Activated naive CD8-positive, alpha-beta T cell treated with anti-CD3 and anti-CD28 coated beads for 36 hours (primary cell): Measurements from ENCODE around the gene BRAF. TPM values are rescaled to one million over a fixed set of nuclear protein-coding genes. Genes with fewer than 3 reads are reported as not detected.
"Not testable (repeated sequence)": the region's sequence is repeated elsewhere in the genome, so short reads cannot be mapped to it uniquely, and the experiment has no call there.

Experiments
- DNase-seq: peaks from one replicate; pipeline ENCODE4 v3.0.0; 2021
- H3K27ac Mint-ChIP-seq: one replicate; pipeline ENCODE4 v1.8.0; 2022; ENCODE audit warnings: mild to moderate bottlenecking, moderate library complexity, mixed read lengths
- H3K27me3 Mint-ChIP-seq: one replicate; pipeline ENCODE4 v1.8.0; 2022; ENCODE audit warnings: mild to moderate bottlenecking, mixed read lengths
- H3K36me3 Mint-ChIP-seq: one replicate; pipeline ENCODE4 v1.8.0; 2021; ENCODE audit warnings: mild to moderate bottlenecking, mixed read lengths
- H3K4me1 Mint-ChIP-seq: one replicate; pipeline ENCODE4 v1.8.0; 2021; ENCODE audit warnings: mixed read lengths
- H3K4me3 Mint-ChIP-seq: one replicate; pipeline ENCODE4 v1.8.0; 2022; ENCODE audit warnings: mild to moderate bottlenecking, moderate library complexity, mixed read lengths
- H3K9me3 Mint-ChIP-seq: one replicate; pipeline ENCODE4 v1.8.0; 2022; ENCODE audit warnings: mixed read lengths
- total RNA-seq, 2 experiments: library from RNA; stranded (reverse); gene quantifications; one replicate each; pipeline ENCODE4 v1.2.3, GENCODE V29; 2021

Gene BRAF
- total RNA-seq, 2 experiments from 2014 or later = 26.6 to 27.0 TPM

GRCh38 chr7:140810385-140810784 is 114.3 kb downstream of the BRAF start:
- Mint-ChIP-seq H3K9me3 (no peaks in the 10 kb centered on the region), H3K4me3 (no peak overlapping the region), H3K27ac (no peak overlapping the region), H3K27me3 (no peaks in the 10 kb centered on the region), H3K4me1 (peaks cover 9% of the 10 kb centered on the region), H3K36me3 (no peaks in the 10 kb centered on the region)
- no peak for DNase-seq

GRCh38 chr7:140778975-140779374 is 145.8 kb downstream of the BRAF start:
- DNase-seq = no peak
- H3K27me3 Mint-ChIP-seq = no peaks in the 10 kb centered on the region

GRCh38 chr7:140778568-140778967 is 146.2 kb downstream of the BRAF start:
- H3K9me3 Mint-ChIP-seq = no peaks in the 10 kb centered on the region
- H3K27ac Mint-ChIP-seq = no peak overlapping the region
- no peak overlapping the region for H3K4me3 Mint-ChIP-seq
- H3K4me1 Mint-ChIP-seq = no peaks in the 10 kb centered on the region
- H3K27me3 Mint-ChIP-seq = no peaks in the 10 kb centered on the region
- H3K36me3 Mint-ChIP-seq = peaks cover 9% of the 10 kb centered on the region
- DNase-seq = no peak

More at GRCh38 chr7:140778975-140779374, 145.8 kb downstream of the BRAF start:
- Mint-ChIP-seq H3K4me1 (no peaks in the 10 kb centered on the region), H3K4me3 (no peak overlapping the region), H3K9me3 (no peaks in the 10 kb centered on the region), H3K27ac (no peak overlapping the region), H3K36me3 (peaks cover 9% of the 10 kb centered on the region)

- Mint-ChIP-seq H3K4me1 (no peaks in the 10 kb centered on the region), H3K4me3 (no peak overlapping the region), H3K27me3 (no peaks in the 10 kb centered on the region), H3K9me3 (no peaks in the 10 kb centered on the region), H3K36me3 (peaks cover 23% of the 10 kb centered on the region), H3K27ac (no peak overlapping the region)
- no peak for DNase-seq
Measured at GRCh38 chr7:140774371-140774770, 150.4 kb downstream of the BRAF start.

- H3K4me3 Mint-ChIP-seq = no peak overlapping the region
- H3K9me3 Mint-ChIP-seq = no peaks in the 10 kb centered on the region
- no peaks in the 10 kb centered on the region for H3K27me3 Mint-ChIP-seq
- no peak for DNase-seq
- H3K27ac Mint-ChIP-seq = no peak overlapping the region
- peaks cover 27% of the 10 kb centered on the region for H3K36me3 Mint-ChIP-seq
- H3K4me1 Mint-ChIP-seq = no peaks in the 10 kb centered on the region
Measured at GRCh38 chr7:140773104-140773503, 151.6 kb downstream of the BRAF start.

GRCh38 chr7:140771826-140772225 is 152.9 kb downstream of the BRAF start:
- peaks cover 39% of the 10 kb centered on the region for H3K36me3 Mint-ChIP-seq
- H3K4me3 Mint-ChIP-seq = no peak overlapping the region
- no peak overlapping the region for H3K27ac Mint-ChIP-seq
- DNase-seq = no peak
- H3K9me3 Mint-ChIP-seq = no peaks in the 10 kb centered on the region
- no peaks in the 10 kb centered on the region for H3K27me3 Mint-ChIP-seq
- no peaks in the 10 kb centered on the region for H3K4me1 Mint-ChIP-seq

- Mint-ChIP-seq H3K4me3 (no peak overlapping the region), H3K27me3 (no peaks in the 10 kb centered on the region), H3K27ac (no peak overlapping the region), H3K36me3 (peaks cover 40% of the 10 kb centered on the region), H3K4me1 (no peaks in the 10 kb centered on the region), H3K9me3 (no peaks in the 10 kb centered on the region)
- DNase-seq = no peak
Measured at GRCh38 chr7:140769852-140770251, 154.9 kb downstream of the BRAF start.

- no peak overlapping the region for H3K27ac Mint-ChIP-seq
- no peaks in the 10 kb centered on the region for H3K9me3 Mint-ChIP-seq
- H3K27me3 Mint-ChIP-seq = no peaks in the 10 kb centered on the region
- DNase-seq = no peak
- peaks cover 45% of the 10 kb centered on the region for H3K36me3 Mint-ChIP-seq
- H3K4me1 Mint-ChIP-seq = no peaks in the 10 kb centered on the region
- no peak overlapping the region for H3K4me3 Mint-ChIP-seq
Measured at GRCh38 chr7:140767418-140767817, 157.3 kb downstream of the BRAF start.

- not testable (repeated sequence) for H3K27me3 Mint-ChIP-seq, H3K9me3 Mint-ChIP-seq, H3K4me1 Mint-ChIP-seq, DNase-seq, H3K4me3 Mint-ChIP-seq, H3K27ac Mint-ChIP-seq
- H3K36me3 Mint-ChIP-seq = peaks cover 46% of the 10 kb centered on the region
Measured at GRCh38 chr7:140765441-140765840, 159.3 kb downstream of the BRAF start.

GRCh38 chr7:140763166-140763565 is 161.6 kb downstream of the BRAF start:
- H3K36me3 Mint-ChIP-seq = peaks cover 43% of the 10 kb centered on the region
- H3K27me3 Mint-ChIP-seq, H3K27ac Mint-ChIP-seq, H3K9me3 Mint-ChIP-seq, DNase-seq, H3K4me3 Mint-ChIP-seq, H3K4me1 Mint-ChIP-seq: not testable (repeated sequence)

GRCh38 chr7:140761375-140761774 is 163.4 kb downstream of the BRAF start:
- H3K4me3 Mint-ChIP-seq, H3K9me3 Mint-ChIP-seq, H3K27ac Mint-ChIP-seq, H3K4me1 Mint-ChIP-seq, DNase-seq, H3K27me3 Mint-ChIP-seq: not testable (repeated sequence)
- H3K36me3 Mint-ChIP-seq = peaks cover 30% of the 10 kb centered on the region

GRCh38 chr7:140754506-140754905 is 170.2 kb downstream of the BRAF start:
- peaks cover 3% of the 10 kb centered on the region for H3K36me3 Mint-ChIP-seq
- H3K9me3 Mint-ChIP-seq = no peaks in the 10 kb centered on the region
- DNase-seq = no peak
- H3K27ac Mint-ChIP-seq = no peak overlapping the region
- no peaks in the 10 kb centered on the region for H3K4me1 Mint-ChIP-seq
- no peaks in the 10 kb centered on the region for H3K27me3 Mint-ChIP-seq
- no peak overlapping the region for H3K4me3 Mint-ChIP-seq

- H3K27me3 Mint-ChIP-seq = no peaks in the 10 kb centered on the region
- H3K4me3 Mint-ChIP-seq = no peak overlapping the region
- no peaks in the 10 kb centered on the region for H3K4me1 Mint-ChIP-seq
- no peak for DNase-seq
- no peaks in the 10 kb centered on the region for H3K9me3 Mint-ChIP-seq
- peaks cover 2% of the 10 kb centered on the region for H3K36me3 Mint-ChIP-seq
- no peak overlapping the region for H3K27ac Mint-ChIP-seq
Measured at GRCh38 chr7:140752533-140752932, 172.2 kb downstream of the BRAF start.

GRCh38 chr7:140746751-140747150 is 178.0 kb downstream of the BRAF start:
- Mint-ChIP-seq H3K36me3 (peaks cover 12% of the 10 kb centered on the region), H3K27me3 (no peaks in the 10 kb centered on the region), H3K9me3 (no peaks in the 10 kb centered on the region), H3K4me1 (no peaks in the 10 kb centered on the region), H3K27ac (no peak overlapping the region), H3K4me3 (no peak overlapping the region)
- no peak for DNase-seq

GRCh38 chr7:140745266-140746058 is 179.3 kb downstream of the BRAF start:
- no peaks in the 10 kb centered on the region for H3K4me1 Mint-ChIP-seq
- no peak overlapping the region for H3K4me3 Mint-ChIP-seq
- no peak for DNase-seq
- peaks cover 12% of the 10 kb centered on the region for H3K36me3 Mint-ChIP-seq
- no peaks in the 10 kb centered on the region for H3K27me3 Mint-ChIP-seq
- no peak overlapping the region for H3K27ac Mint-ChIP-seq
- H3K9me3 Mint-ChIP-seq = no peaks in the 10 kb centered on the region

GRCh38 chr7:140744005-140744404 is 180.7 kb downstream of the BRAF start:
- Mint-ChIP-seq H3K27ac (no peak overlapping the region), H3K9me3 (no peaks in the 10 kb centered on the region), H3K27me3 (no peaks in the 10 kb centered on the region), H3K4me1 (no peaks in the 10 kb centered on the region), H3K36me3 (peaks cover 12% of the 10 kb centered on the region), H3K4me3 (no peak overlapping the region)
- DNase-seq = no peak
